HG02938 (cell line): ENCODE measurements around the gene SEMG2.

Experiments used
- ATAC-seq: cut with Tn5 transposase; IDR thresholded peaks from one replicate; pipeline ENCODE4 v1.9.1; 2021; ENCODE audit warnings: mild to moderate bottlenecking, moderate library complexity; ENCODE audit not compliant: unreplicated experiment

SEMG2 gene

DNA sequence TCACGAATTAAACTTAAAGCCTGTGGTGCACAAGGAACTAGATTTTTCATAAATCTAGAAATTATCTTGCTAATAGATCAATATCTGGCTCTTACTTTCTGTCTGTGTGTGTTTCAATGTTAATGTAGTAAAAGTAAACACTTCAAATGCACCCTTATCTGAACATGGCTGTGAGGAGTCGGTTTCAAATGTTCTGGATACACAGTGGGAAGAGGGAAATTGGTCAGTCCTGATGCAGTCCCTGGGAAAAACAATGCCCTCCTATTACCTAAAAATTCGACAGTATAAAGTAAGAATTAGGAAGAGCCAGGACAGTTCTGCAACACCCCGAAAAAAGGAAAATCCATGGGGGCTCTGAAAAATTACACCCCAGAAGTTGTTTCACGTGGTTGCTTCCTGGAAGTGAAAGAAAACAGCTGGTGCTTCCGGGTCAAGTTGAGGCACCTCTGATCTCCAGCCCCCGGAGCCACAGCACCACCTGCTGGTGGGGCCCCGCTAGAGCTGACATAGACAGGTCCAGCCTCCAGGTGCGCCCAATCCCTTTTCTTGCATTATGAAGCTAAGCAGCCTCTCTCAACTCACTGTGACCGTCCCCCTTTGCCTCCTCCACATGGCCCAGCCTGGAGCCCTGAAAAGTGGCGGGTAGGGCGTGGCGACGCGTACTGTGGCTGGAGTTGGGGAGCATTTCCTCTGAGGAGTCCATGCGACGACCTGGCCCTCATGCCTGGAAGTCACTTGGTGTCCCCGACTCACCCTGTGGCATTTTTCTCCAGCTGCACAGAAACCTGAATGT is 8.3 kb downstream of the SEMG2 start:
- no peak for ATAC-seq

DNA sequence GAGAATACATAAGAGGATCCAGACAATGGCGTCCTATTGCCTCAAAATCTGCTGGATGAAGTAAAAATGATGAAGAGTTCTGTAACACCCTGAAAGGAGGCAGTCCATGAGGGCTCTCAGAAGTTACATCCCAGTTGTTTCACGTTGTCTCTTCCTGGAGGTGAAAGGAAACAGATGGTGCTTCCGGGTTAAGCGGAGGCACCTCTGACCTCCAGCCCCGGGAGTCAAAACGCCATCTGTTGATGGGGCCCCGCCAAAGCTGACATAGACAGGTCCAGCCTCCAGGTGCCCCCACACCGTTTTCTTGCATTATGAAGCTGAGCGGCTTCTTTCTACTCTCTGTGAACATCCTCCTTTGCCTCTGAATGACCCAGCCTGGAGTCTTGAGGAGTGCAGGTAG is 9.5 kb downstream of the SEMG2 start:
- no peak for ATAC-seq

- no peak for ATAC-seq
Observed at GRCh38 chr20:45235995-45236394, 14.8 kb downstream of the SEMG2 start.

- no peak for ATAC-seq
Observed at GRCh38 chr20:45238139-45238538, 17.0 kb downstream of the SEMG2 start.

GRCh38 chr20:45246109-45246508 is 24.9 kb downstream of the SEMG2 start:
- no peak for ATAC-seq

DNA sequence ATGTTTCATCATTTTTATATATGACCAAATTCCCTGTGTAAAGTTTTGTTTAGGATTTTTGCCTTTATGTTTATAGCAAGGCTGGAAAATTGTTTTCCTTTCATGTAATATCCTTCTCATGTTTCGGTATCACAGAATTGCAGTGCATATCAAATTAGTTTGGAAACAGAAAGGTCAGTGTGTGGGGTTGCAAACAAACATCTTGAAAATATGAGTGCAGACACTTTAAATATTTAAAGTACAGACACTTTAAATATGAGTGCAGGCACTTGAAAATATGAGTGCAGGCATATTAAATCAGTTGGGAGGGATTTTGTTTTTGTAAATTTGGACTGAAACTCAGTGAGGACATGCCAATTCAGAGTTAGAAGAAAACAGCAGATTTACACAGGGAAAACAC is 26.7 kb downstream of the SEMG2 start:
- no peak for ATAC-seq

GRCh38 chr20:45248609-45249008 is 27.4 kb downstream of the SEMG2 start:
- no peak for ATAC-seq

GRCh38 chr20:45251884-45252560 is 30.8 kb downstream of the SEMG2 start:
- ATAC-seq = no peak

DNA sequence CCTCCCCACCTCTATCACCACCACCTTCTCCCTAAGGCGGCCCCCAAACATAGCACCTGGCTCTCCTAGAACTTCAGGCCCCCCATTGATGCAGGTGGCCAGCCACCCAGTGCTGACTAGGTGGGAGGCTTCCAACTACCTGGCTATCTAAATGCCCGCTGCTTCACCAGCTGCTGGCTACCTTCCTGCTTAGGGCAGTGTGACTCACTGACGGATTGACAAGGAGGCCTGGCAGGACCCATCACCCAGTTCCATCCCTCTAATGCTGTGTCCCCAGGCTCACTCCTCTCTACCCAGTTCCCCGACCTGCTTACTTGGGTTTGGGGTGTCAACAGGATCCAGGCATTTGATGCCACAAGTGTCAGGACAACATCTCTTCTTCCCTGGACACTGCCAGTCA is 32.1 kb downstream of the SEMG2 start:
- no peak for ATAC-seq

DNA sequence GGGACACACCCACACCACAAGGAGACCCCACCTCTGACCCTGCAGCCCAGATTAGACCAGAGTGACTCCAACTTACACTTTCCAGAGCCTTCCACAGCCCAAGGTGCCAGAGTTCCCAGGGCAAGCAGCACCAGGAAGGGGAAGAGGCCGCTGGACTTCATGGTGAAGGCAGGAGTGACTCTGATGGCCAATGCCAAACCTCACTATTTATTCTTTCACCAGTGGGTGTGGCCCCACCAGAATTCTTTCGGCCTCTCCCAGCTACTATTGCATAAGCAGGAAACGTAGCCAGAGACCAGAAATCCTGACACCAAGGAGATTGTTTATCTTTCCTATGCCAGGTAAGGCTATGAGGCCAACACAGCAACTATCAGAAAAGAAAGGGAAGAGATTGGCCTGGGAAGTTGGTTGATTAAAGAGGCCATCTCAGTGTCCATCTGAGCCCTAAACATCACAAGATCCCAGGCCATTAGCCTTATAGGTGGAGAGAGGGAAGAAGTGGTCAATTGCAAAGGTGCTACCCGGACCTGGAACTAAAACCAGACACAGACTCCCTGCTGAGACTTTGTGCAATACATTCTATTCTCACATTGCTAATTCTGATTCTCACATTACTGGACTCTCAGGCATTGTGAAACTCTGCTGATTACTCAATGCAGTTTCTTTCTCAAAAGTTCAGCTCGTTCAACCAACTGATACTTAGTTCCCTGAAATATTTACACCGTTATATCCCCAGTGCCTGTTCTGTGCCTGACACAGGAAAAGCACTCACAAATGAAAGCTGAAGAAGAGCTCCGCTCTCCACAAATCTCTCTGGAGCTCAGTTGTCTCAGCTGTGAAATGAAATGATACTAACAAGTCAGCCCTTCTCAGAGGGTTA is 33.5 kb downstream of the SEMG2 start, which contains the start of gene SLPI:
SLPI (minus strand) TSS at position 182 of the 880 bp plus-strand sequence; CDS start at position 161, 21 bp downstream.
- no peak for ATAC-seq

GRCh38 chr20:45257161-45257560 is 36.0 kb downstream of the SEMG2 start:
- ATAC-seq = no peak

GRCh38 chr20:45257711-45258110 is 36.5 kb downstream of the SEMG2 start:
- ATAC-seq = no peak

- ATAC-seq = no peak
Observed at GRCh38 chr20:45258259-45258658, 37.1 kb downstream of the SEMG2 start.

DNA sequence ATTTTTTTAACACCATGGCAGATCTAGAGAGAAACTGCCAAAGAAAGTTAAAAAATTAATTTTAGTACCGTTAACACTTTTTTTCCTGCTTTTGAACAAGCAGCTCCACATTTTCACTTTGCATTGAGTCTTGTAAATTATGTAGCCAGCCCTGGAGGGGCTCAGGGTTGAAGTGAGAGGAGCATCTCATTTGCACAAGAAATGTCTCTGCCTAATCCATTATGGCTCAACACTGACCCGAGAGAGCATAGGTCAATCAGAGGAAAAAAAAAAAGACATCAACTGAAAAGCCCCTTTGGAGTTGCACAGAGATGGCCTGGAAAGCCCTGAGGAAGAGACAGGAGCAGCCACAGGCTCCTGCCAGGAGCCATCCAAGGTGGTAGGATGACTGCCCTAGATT is 37.5 kb downstream of the SEMG2 start:
- ATAC-seq = no peak

DNA sequence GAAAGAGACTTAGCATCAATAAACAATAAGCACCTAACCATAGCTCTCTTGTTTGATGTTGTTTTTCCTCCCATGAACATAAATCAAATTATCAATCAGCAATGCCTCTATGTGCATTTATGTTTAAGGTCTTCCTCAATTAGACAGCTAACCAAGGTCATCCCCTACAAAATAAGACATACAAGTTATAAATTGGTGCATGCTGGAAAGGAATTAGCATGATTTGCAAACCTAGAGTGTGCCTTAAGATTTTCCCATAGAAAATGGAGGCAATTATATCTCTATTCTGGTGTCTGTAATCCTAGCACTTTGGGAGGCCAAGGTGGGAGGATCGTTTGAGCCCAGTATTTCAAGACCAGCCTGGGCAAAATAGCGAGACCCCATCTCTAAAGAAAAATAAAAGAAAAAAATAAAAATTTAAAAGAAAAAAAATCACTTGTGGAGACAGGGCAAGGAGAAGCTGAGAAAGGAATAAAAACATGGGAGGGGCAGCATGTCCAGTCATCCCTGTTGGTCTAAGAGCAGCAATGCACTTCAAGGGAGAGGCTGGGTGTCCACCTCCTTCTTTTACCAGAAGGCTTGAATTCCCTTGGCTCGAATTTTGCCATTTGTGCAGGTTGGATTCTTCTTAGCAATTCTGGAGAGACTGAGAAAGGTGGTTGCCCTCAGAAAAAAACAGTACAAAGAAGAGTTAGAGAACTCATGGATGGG is 42.5 kb downstream of the SEMG2 start:
- ATAC-seq = no peak

DNA sequence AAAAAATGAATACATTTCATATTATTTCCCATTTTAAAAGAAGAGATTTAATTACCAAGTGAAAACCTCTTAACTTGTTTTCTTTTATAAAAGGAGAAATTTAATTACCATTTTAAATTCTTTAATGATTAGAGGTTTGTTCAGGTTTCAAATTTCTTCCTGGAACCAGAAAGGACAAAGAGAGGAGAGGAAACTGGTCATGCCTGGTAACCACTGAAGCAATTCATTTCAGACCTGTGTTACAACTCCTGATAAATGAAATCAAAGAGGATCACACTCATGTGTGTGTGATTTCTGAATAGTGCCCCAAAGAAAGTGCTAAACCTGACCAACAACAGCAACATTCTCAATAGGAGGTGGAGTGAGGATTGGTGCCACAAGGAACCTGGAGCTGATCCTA is 45.8 kb downstream of the SEMG2 start:
- no peak for ATAC-seq

GRCh38 chr20:45268531-45268930 is 47.4 kb downstream of the SEMG2 start:
- ATAC-seq = no peak

- ATAC-seq = no peak
Observed at GRCh38 chr20:45269056-45269455, 47.9 kb downstream of the SEMG2 start.

GRCh38 chr20:45269754-45270270 is 48.6 kb downstream of the SEMG2 start:
- ATAC-seq = no peak
